A673 (cell line): ENCODE data around the gene OSBPL3. TPM values are rescaled to one million over a fixed set of nuclear protein-coding genes. Genes with fewer than 3 reads are reported as not detected.

Experiments used
- BruUV-seq: library from RNA; stranded (reverse); fragments of 400-500 nt; replicated peaks from 2 replicates; lab custom pipeline; 2021; lab: Mats Ljungman, UMichigan
- CTCF ChIA-PET: fragments of 300-600 bp; sonication (Branson Sonifier 250); formaldehyde crosslinking; loops from one replicate; lab custom pipeline; 2022; ENCODE audit warnings: antibody characterized with exemption; lab: Charles Lee
- POLR2A ChIA-PET: fragments of 300-600 bp; sonication (Branson Sonifier 250); formaldehyde crosslinking; loops from one replicate; lab custom pipeline; 2022; ENCODE audit warnings: antibody characterized with exemption; ENCODE audit not compliant: low non-redundant PET; lab: Charles Lee
- DNase-seq: peaks from one replicate; pipeline ENCODE4 v3.0.0-alpha.2; 2015; ENCODE audit warnings: low spot score
- H3K27ac ChIP-seq: fragments of 200-600 bp; sonication (generic); 2 replicates; pipeline ENCODE4 v1.5.1; 2016; ENCODE audit warnings: mixed run types, low read depth, mild to moderate bottlenecking, mixed read lengths, antibody characterized with exemption, low read length; ENCODE audit not compliant: poor library complexity, severe bottlenecking
- H3K27me3 ChIP-seq: fragments of 200-600 bp; sonication (generic); replicated peaks from 2 replicates; pipeline ENCODE4 v1.6.1; 2017; ENCODE audit warnings: mixed run types, low read depth, mild to moderate bottlenecking, mixed read lengths, antibody characterized with exemption, low read length; ENCODE audit not compliant: insufficient read depth, poor library complexity
- H3K36me3 ChIP-seq: fragments of 200-600 bp; sonication (generic); 2 replicates; pipeline ENCODE4 v1.6.1; 2016; ENCODE audit warnings: mixed run types, mild to moderate bottlenecking, mixed read lengths, antibody characterized with exemption, low read length; ENCODE audit not compliant: insufficient read depth, poor library complexity, severe bottlenecking
- H3K4me1 ChIP-seq: fragments of 200-600 bp; sonication (generic); 2 replicates; pipeline ENCODE4 v1.6.1; 2017; ENCODE audit warnings: mixed run types, mild to moderate bottlenecking, mixed read lengths, antibody characterized with exemption, low read length; ENCODE audit not compliant: insufficient read depth, poor library complexity, severe bottlenecking
- H3K4me3 ChIP-seq: fragments of 200-600 bp; sonication (generic); 2 replicates; pipeline ENCODE4 v1.5.1; 2016; ENCODE audit warnings: low read depth, mixed run types, mild to moderate bottlenecking, mixed read lengths, low read length; ENCODE audit not compliant: poor library complexity, severe bottlenecking
- H3K9me3 ChIP-seq: fragments of 200-600 bp; sonication (generic); 2 replicates; pipeline ENCODE4 v1.6.1; 2016; ENCODE audit warnings: mixed run types, low read depth, mild to moderate bottlenecking, mixed read lengths, antibody characterized with exemption, low read length; ENCODE audit not compliant: poor library complexity, severe bottlenecking
- EZH2 ChIP-seq: fragments of 200-600 bp; sonication (generic); IDR thresholded peaks from 2 replicates; pipeline ENCODE4 v1.6.1; 2017; ENCODE audit warnings: borderline replicate concordance, low read depth, mild to moderate bottlenecking, mixed read lengths, antibody characterized with exemption, low read length; ENCODE audit not compliant: poor library complexity, severe bottlenecking
- intact Hi-C: fragments of 100-400 bp; cut with micrococcal nuclease; formaldehyde crosslinking; loops from one replicate; pipeline ENCODE4 v1.10.0; 2022; ENCODE audit not compliant: unreplicated experiment
- total RNA-seq: library from RNA; stranded (reverse); gene quantifications from 2 replicates; pipeline ENCODE4 v1.2.3, GENCODE V29; 2021
- TF ChIP-seq, protein P1 (sequence below): fragments of 300-800, 200-600 bp; sonication (generic); conservative IDR thresholded peaks from 2 replicates; pipeline ENCODE4 v1.5.1; 2017; ENCODE audit warnings: low read depth, mild to moderate bottlenecking, antibody characterized with exemption, low read length, moderate library complexity, mixed read lengths

OSBPL3 gene
- total RNA-seq, 1 experiment from 2014 or later, result 21.4 TPM

DNA sequence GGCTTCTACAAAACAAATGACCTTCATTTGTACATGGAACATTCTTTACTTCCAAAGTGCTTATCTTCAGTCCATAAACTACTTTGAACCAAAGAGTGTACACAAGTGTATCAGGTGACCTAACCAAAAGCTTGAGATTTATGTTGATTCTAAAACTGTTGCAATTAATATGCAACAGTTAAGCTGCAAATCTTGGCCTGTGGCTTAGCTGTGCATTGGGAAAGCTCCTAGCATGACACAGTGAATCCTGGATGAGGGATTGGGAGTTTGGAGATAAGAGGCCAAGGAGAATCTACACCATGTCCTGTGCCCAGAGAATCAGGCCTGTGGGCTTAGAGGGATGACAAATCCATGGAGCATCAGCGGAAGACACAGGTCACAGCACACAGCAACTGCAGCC lies 117.5 kb downstream of the OSBPL3 start:
- Histone ChIP-seq H3K9me3 (no peaks in the 10 kb centered on the region), H3K4me1 (no peaks in the 10 kb centered on the region), H3K4me3 (no peak overlapping the region), H3K27ac (no peak overlapping the region), H3K36me3 (no peaks in the 10 kb centered on the region), H3K27me3 (no peaks in the 10 kb centered on the region)
- intact Hi-C loops, result no loop called here
- DNase-seq, result no peak
- TF ChIP-seq EZH2, result no peak
- TF ChIP-seq, protein P1, sequence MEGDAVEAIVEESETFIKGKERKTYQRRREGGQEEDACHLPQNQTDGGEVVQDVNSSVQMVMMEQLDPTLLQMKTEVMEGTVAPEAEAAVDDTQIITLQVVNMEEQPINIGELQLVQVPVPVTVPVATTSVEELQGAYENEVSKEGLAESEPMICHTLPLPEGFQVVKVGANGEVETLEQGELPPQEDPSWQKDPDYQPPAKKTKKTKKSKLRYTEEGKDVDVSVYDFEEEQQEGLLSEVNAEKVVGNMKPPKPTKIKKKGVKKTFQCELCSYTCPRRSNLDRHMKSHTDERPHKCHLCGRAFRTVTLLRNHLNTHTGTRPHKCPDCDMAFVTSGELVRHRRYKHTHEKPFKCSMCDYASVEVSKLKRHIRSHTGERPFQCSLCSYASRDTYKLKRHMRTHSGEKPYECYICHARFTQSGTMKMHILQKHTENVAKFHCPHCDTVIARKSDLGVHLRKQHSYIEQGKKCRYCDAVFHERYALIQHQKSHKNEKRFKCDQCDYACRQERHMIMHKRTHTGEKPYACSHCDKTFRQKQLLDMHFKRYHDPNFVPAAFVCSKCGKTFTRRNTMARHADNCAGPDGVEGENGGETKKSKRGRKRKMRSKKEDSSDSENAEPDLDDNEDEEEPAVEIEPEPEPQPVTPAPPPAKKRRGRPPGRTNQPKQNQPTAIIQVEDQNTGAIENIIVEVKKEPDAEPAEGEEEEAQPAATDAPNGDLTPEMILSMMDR, result no peak
- ChIA-PET POLR2A (no interaction called here), CTCF (no interaction called here)
- no TSS peak for BruUV-seq

DNA sequence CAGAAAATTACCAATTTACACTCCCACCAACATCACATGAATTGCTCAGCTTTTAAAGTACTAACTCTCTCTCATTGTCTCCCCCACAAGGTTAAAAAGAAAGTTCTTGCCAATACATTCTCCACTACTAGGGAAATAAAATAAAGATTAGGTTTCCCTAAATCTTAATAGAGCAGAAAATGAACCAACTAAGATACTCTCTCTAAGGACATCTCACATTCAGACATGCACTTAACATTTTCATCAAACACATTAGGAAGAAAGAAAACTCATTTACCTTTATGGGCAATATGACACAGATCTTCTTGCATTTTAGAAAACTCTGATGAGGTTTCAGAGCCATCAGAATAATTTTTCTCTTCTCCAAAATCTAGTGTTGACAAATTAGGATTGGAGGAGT lies 118.6 kb downstream of the OSBPL3 start:
- Histone ChIP-seq H3K9me3 (no peaks in the 10 kb centered on the region), H3K4me1 (no peaks in the 10 kb centered on the region), H3K4me3 (no peak overlapping the region), H3K36me3 (no peaks in the 10 kb centered on the region), H3K27ac (no peak overlapping the region), H3K27me3 (no peaks in the 10 kb centered on the region)
- ChIA-PET CTCF (no interaction called here), POLR2A (no interaction called here)
- no peak for DNase-seq
- BruUV-seq, result no TSS peak
- no peak for TF ChIP-seq EZH2
- TF ChIP-seq, protein P1, result no peak
- intact Hi-C loops, result no loop called here

DNA sequence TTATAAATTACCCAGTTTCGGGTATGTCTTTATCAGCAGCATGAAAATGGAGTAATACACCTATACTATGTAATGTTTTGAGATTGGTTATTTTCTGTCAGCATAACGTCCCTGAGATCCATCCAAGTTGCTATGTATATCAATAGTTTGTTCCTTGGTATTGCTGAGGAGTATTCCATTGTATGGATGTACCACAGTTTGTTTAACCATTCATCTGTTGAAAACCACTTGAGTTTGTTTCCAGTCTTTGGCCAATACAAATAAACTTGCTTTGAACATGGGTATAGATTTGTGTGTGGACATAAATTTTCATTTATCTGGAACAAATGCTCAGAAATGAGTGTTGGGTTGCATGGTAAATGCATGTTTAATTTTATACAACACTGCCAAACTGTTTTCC lies 119.4 kb downstream of the OSBPL3 start:
- no peaks in the 10 kb centered on the region for H3K4me1 ChIP-seq
- no peak overlapping the region for H3K4me3 ChIP-seq
- DNase-seq, result no peak
- H3K9me3 ChIP-seq, result no peaks in the 10 kb centered on the region
- TF ChIP-seq EZH2, result no peak
- TF ChIP-seq, protein P1, result no peak
- ChIA-PET CTCF (no interaction called here), POLR2A (no interaction called here)
- H3K27me3 ChIP-seq, result no peaks in the 10 kb centered on the region
- no TSS peak for BruUV-seq
- no peak overlapping the region for H3K27ac ChIP-seq
- intact Hi-C loops, result no loop called here
- H3K36me3 ChIP-seq, result no peaks in the 10 kb centered on the region
